NB4 (cell line): ENCODE results near the gene CGB7.

Experiments
- POLR2A ChIP-seq: IDR thresholded peaks from 2 replicates; pipeline ENCODE4 v1.6.1; 2011; ENCODE audit warnings: mild to moderate bottlenecking; ENCODE audit not compliant: insufficient read length; ENCODE audit errors: extremely low read depth
- TF ChIP-seq, protein P1 (sequence below): IDR thresholded peaks from one replicate; pipeline ENCODE4 v1.5.1; 2012; ENCODE audit warnings: low read depth, low read length
- TF ChIP-seq, protein P2 (sequence below): IDR thresholded peaks from 2 replicates; pipeline ENCODE4 v1.6.1; 2011; ENCODE audit warnings: low read depth, low read length

- TF ChIP-seq, protein P1, sequence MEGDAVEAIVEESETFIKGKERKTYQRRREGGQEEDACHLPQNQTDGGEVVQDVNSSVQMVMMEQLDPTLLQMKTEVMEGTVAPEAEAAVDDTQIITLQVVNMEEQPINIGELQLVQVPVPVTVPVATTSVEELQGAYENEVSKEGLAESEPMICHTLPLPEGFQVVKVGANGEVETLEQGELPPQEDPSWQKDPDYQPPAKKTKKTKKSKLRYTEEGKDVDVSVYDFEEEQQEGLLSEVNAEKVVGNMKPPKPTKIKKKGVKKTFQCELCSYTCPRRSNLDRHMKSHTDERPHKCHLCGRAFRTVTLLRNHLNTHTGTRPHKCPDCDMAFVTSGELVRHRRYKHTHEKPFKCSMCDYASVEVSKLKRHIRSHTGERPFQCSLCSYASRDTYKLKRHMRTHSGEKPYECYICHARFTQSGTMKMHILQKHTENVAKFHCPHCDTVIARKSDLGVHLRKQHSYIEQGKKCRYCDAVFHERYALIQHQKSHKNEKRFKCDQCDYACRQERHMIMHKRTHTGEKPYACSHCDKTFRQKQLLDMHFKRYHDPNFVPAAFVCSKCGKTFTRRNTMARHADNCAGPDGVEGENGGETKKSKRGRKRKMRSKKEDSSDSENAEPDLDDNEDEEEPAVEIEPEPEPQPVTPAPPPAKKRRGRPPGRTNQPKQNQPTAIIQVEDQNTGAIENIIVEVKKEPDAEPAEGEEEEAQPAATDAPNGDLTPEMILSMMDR, result no peak
- TF ChIP-seq POLR2A, result no peak
- TF ChIP-seq, protein P2, sequence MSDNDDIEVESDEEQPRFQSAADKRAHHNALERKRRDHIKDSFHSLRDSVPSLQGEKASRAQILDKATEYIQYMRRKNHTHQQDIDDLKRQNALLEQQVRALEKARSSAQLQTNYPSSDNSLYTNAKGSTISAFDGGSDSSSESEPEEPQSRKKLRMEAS, result no peak
Measured at GRCh38 chr19:49022116-49022515, 35.4 kb downstream of the CGB7 start.
